Gastrocnemius medialis (tissue), 4 donors: ENCODE results near the gene SRF. TPM values are rescaled to one million over a fixed set of nuclear protein-coding genes. Genes with fewer than 3 reads are reported as not detected.
"Not testable (repeated sequence)": the region's sequence is repeated elsewhere in the genome, so short reads cannot be mapped to it uniquely, and the experiment has no call there.

ENCODE experiments used
- ATAC-seq, 2 donors: fragments of 150-250 bp; one replicate each; pipeline ENCODE4 v1.9.1; 2016
- DNase-seq, 2 donors: peaks; one replicate each; pipeline ENCODE4 v3.0.0-alpha.2; 2019
- H3K27ac ChIP-seq, 4 donors: fragments of 200-600 bp; sonication (generic); 1 replicate in 1 of 4; 2 replicates in 3 of 4; pipeline ENCODE4 v1.5.1; 2016 to 2018; ENCODE audit warnings: mild to moderate bottlenecking in 2 of 4, moderate library complexity in 1 of 4
- H3K27me3 ChIP-seq, 3 donors: fragments of 200-600 bp; sonication (generic) in 2 of 3; 1 replicate in 1 of 3; 2 replicates in 2 of 3; pipeline versions ENCODE4 v1.5.1 to v1.6.0; 2016 to 2019; ENCODE audit warnings: mild to moderate bottlenecking in 1 of 3, moderate library complexity in 1 of 3
- H3K36me3 ChIP-seq, 2 donors: fragments of 200-600 bp; sonication (generic) in 1 of 2; one replicate each; pipeline ENCODE4 v1.5.1; 2017 to 2018
- H3K4me1 ChIP-seq, 2 donors: fragments of 200-600 bp; sonication (generic) in 1 of 2; one replicate each; pipeline ENCODE4 v1.5.1; 2016 to 2017; ENCODE audit warnings: mild to moderate bottlenecking in 2 of 2
- H3K4me3 ChIP-seq, 4 donors: fragments of 200-600 bp; sonication (generic) in 3 of 4; 1 replicate in 1 of 4; 2 replicates in 3 of 4; pipeline ENCODE4 v1.5.1; 2016 to 2019; ENCODE audit warnings: mild to moderate bottlenecking in 2 of 4
- H3K9me3 ChIP-seq, 3 donors: fragments of 200-600 bp; sonication (generic) in 2 of 3; 1 replicate in 1 of 3; 2 replicates in 2 of 3; pipeline ENCODE4 v1.5.1; 2016 to 2019
- CTCF ChIP-seq, 5 experiments: fragments of 450-650 bp in 3 of 5; fragments of 200-600 bp in 2 of 5; sonication (generic) in 2 of 5; IDR thresholded peaks in 4 of 5; conservative IDR thresholded peaks in 1 of 5; 1 replicate in 4 of 5; 2 replicates in 1 of 5; pipeline ENCODE4 v1.5.1; 2016 to 2019; ENCODE audit warnings: antibody characterized with exemption in 5 of 5, mild to moderate bottlenecking in 3 of 5, moderate library complexity in 3 of 5
- POLR2A ChIP-seq, 2 donors: fragments of 450-650 bp; IDR thresholded peaks; one replicate each; pipeline ENCODE4 v1.6.1; 2017; ENCODE audit warnings: antibody characterized with exemption in 2 of 2, mild to moderate bottlenecking in 2 of 2, moderate library complexity in 2 of 2
- in situ Hi-C, 4 donors: fragments of 200-750 bp; cut with MboI; loops; one replicate each; pipeline versions ENCODE4 v1.15.0 to v1.8.0; 2017; ENCODE audit warnings: low sequenced_read_pairs in 4 of 4
- intact Hi-C: fragments of 100-400 bp; cut with DNase I; formaldehyde crosslinking; loops from one replicate; pipeline ENCODE4 v1.15.1; 2023; ENCODE audit warnings: low total_unique reads
- total RNA-seq, 4 donors: library from RNA; depleted of rRNA; stranded (reverse); fragments of >200 nt; gene quantifications; one replicate each; pipeline versions ENCODE4 v1.1.0 to v1.2.3, GENCODE V29; 2016

SRF gene
- total RNA-seq, 4 donors from 2014 or later: 35.2 to 54.7 (median 44.9) TPM

GRCh38 chr6:43129434-43130194 is 41.5 kb upstream of the SRF start:
- ATAC-seq (peak in 1 of 2 donors; percentile 55), DNase-seq (no peak)
- Histone ChIP-seq H3K27me3 (no peaks in the 10 kb centered on the region), H3K9me3 (no peaks in the 10 kb centered on the region), H3K4me3 (no peak overlapping the region), H3K27ac (no peak overlapping the region), H3K4me1 (no peaks in the 10 kb centered on the region), H3K36me3 (no peaks in the 10 kb centered on the region)
- in situ Hi-C loops: no loop called here
- intact Hi-C loops: loop anchor here (5.0 kb wide), 2 partner anchors 57 to 227 kb away; no protein-coding TSS in a partner anchor
- TF ChIP-seq POLR2A (IDR thresholded peaks at IDR 0.05): no peak
- TF ChIP-seq CTCF (IDR thresholded peaks at IDR 0.05 in 4 of 5, conservative IDR thresholded peaks at IDR 0.05 in 1 of 5): peak in 3 of 5 experiments; percentile 20 to 32 (median 31)

GRCh38 chr6:43130429-43130828 is 40.6 kb upstream of the SRF start:
- Histone ChIP-seq H3K9me3 (no peaks in the 10 kb centered on the region), H3K27me3 (no peaks in the 10 kb centered on the region), H3K36me3 (no peaks in the 10 kb centered on the region), H3K4me1 (no peaks in the 10 kb centered on the region), H3K27ac (no peak overlapping the region), H3K4me3 (no peak overlapping the region)
- intact Hi-C loops (no loop called here), in situ Hi-C loops (no loop called here)
- no peak for DNase-seq
- TF ChIP-seq CTCF (IDR thresholded peaks at IDR 0.05 in 4 of 5, conservative IDR thresholded peaks at IDR 0.05 in 1 of 5): no peak
- no peak for TF ChIP-seq POLR2A (IDR thresholded peaks at IDR 0.05)
- no peak for ATAC-seq

- H3K4me3 ChIP-seq, intact Hi-C loops, H3K36me3 ChIP-seq, ATAC-seq, in situ Hi-C loops, DNase-seq, H3K4me1 ChIP-seq, H3K27me3 ChIP-seq, H3K27ac ChIP-seq, H3K9me3 ChIP-seq: not testable (repeated sequence)
Observed at GRCh38 chr6:43131379-43131778, 39.7 kb upstream of the SRF start.

GRCh38 chr6:43138267-43138666 is 32.8 kb upstream of the SRF start:
- no peaks in the 10 kb centered on the region for H3K27me3 ChIP-seq
- H3K27ac ChIP-seq: no peak overlapping the region
- no peaks in the 10 kb centered on the region for H3K36me3 ChIP-seq
- in situ Hi-C loops: no loop called here
- ATAC-seq (no peak), DNase-seq (no peak)
- intact Hi-C loops: no loop called here
- no peaks in the 10 kb centered on the region for H3K9me3 ChIP-seq
- H3K4me3 ChIP-seq: no peak overlapping the region
- H3K4me1 ChIP-seq: peaks cover 2 to 4% of the 10 kb centered on the region in 2 donors
- TF ChIP-seq CTCF (IDR thresholded peaks at IDR 0.05 in 4 of 5, conservative IDR thresholded peaks at IDR 0.05 in 1 of 5): no peak
- no peak for TF ChIP-seq POLR2A (IDR thresholded peaks at IDR 0.05)

DNA sequence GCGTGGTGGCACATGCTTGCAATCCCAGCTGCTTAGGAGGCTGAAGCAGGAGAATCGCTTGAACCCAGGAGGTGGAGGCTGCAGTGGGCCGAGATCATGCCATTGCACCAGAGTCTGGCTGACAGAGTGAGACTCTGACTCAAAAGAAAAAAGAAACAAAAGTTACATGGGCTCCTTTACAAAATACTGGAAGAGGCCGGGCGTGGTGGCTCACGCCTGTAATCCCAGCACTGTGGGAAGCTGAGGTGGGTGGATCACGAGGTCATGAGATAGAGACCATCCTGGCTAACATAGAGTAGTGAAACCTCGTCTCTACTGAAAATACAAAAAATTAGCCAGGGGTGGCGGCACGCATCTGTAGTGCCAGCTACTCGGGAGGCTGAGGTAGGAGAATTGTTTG is 31.1 kb upstream of the SRF start:
- H3K27ac ChIP-seq, H3K4me3 ChIP-seq, DNase-seq, H3K4me1 ChIP-seq, H3K36me3 ChIP-seq, intact Hi-C loops, ATAC-seq, H3K27me3 ChIP-seq, H3K9me3 ChIP-seq: not testable (repeated sequence)
- in situ Hi-C loops: loop anchor here (5.0 to 10.0 kb wide), 2 partner anchors 235 to 238 kb away; no protein-coding TSS in a partner anchor
